Spinal cord (tissue), 10 donors: Measurements from ENCODE around the gene NME4. TPM values are rescaled to one million over a fixed set of nuclear protein-coding genes. Genes with fewer than 3 reads are reported as not detected.
"Not testable (repeated sequence)": the region's sequence is repeated elsewhere in the genome, so short reads cannot be mapped to it uniquely, and the experiment has no call there.

Experiments
- DNase-seq, 6 donors: peaks; one replicate each; pipeline versions ENCODE4 v3.0.0 to v3.0.0-alpha.2; 2013 to 2015; ENCODE audit warnings: low spot score in 6 of 6, low read depth in 4 of 6
- H3K27ac ChIP-seq: one replicate; pipeline ENCODE4 v1.5.1; 2013; ENCODE audit warnings: low read depth, low read length, control low read depth
- H3K27me3 ChIP-seq: one replicate; pipeline ENCODE4 v1.6.1; 2013; ENCODE audit warnings: low read length; ENCODE audit not compliant: control insufficient read depth, insufficient read depth
- H3K36me3 ChIP-seq: one replicate; pipeline ENCODE4 v1.6.1; 2013; ENCODE audit warnings: low read length; ENCODE audit not compliant: control insufficient read depth, insufficient read depth
- H3K4me1 ChIP-seq: one replicate; pipeline ENCODE4 v1.6.1; 2013; ENCODE audit warnings: low read length; ENCODE audit not compliant: control insufficient read depth, insufficient read depth
- H3K4me3 ChIP-seq: one replicate; pipeline ENCODE4 v1.5.1; 2013; ENCODE audit warnings: low read depth, low read length, control low read depth
- H3K9me3 ChIP-seq: one replicate; pipeline ENCODE4 v1.6.1; 2013; ENCODE audit warnings: low read length; ENCODE audit not compliant: control insufficient read depth, insufficient read depth
- WGBS: methylation state at CpG from one replicate; pipeline ENCODE4 v1.1.5; 2013; ENCODE audit warnings: missing lambda C conversion rate; ENCODE audit not compliant: insufficient coverage; 5-methylcytosine and 5-hydroxymethylcytosine counted together
- long read RNA-seq, 4 donors: transcript quantifications; one replicate each; lab custom pipeline, GENCODE V29; 2026
- polyA plus RNA-seq, 2 donors: library from polyadenylated mRNA; unstranded; fragments of 120-200 nt; gene quantifications; one replicate each; pipeline ENCODE4 v1.2.1, GENCODE V29; 2013; ENCODE audit not compliant: insufficient read length in 2 of 2
- total RNA-seq, 2 donors: library from RNA; depleted of rRNA in 1 of 2; stranded (reverse); fragments of 120-200 nt in 1 of 2; fragments of >200 nt in 1 of 2; gene quantifications; one replicate each; pipeline versions ENCODE4 v1.2.3 to v1.2.4, GENCODE V29; 2013 to 2014
- donor health status: healthy.

Gene NME4
- total RNA-seq, result 10 to 100 TPM; 14.3 to 88.8 TPM
- 100 to 1,000 TPM; 133 to 150 TPM for polyA plus RNA-seq
- long read RNA-seq, donor 1, transcript NME4-201 (5 exons, 995 nt), result major isoform, 20 of 56 reads
- long read RNA-seq, donor 1, partial matches to known transcripts, result 31 of 56 reads
- long read RNA-seq, donor 1, other reads (novel, unspliced or antisense), result 0 of 56 reads
- long read RNA-seq, donor 2, transcript NME4-201 (5 exons, 995 nt), result major isoform, 15 of 36 reads
- long read RNA-seq, donor 2, transcript NME4-210 (2 exons, 1,861 nt), result minor isoform, 5 of 36 reads
- long read RNA-seq, donor 2, partial matches to known transcripts, result 13 of 36 reads
- long read RNA-seq, donor 2, other reads (novel, unspliced or antisense), result 0 of 36 reads
- long read RNA-seq, donor 3, transcript NME4-210 (2 exons, 1,861 nt), result minor isoform, 5 of 36 reads
- long read RNA-seq, donor 3, transcript NME4-201 (5 exons, 995 nt), result major isoform, 27 of 36 reads
- long read RNA-seq, donor 3, partial matches to known transcripts, result 0 of 36 reads
- long read RNA-seq, donor 3, other reads (novel, unspliced or antisense), result 0 of 36 reads
- long read RNA-seq, donor 4, transcript NME4-201 (5 exons, 995 nt), result major isoform, 96 of 149 reads
- long read RNA-seq, donor 4, transcript NME4-210 (2 exons, 1,861 nt), result minor isoform, 8 of 149 reads
- long read RNA-seq, donor 4, transcript NME4-211 (6 exons, 1,193 nt), result minor isoform, 9 of 149 reads
- long read RNA-seq, donor 4, partial matches to known transcripts, result 20 of 149 reads
- long read RNA-seq, donor 4, other reads (novel, unspliced or antisense), result 9 of 149 reads

DNA sequence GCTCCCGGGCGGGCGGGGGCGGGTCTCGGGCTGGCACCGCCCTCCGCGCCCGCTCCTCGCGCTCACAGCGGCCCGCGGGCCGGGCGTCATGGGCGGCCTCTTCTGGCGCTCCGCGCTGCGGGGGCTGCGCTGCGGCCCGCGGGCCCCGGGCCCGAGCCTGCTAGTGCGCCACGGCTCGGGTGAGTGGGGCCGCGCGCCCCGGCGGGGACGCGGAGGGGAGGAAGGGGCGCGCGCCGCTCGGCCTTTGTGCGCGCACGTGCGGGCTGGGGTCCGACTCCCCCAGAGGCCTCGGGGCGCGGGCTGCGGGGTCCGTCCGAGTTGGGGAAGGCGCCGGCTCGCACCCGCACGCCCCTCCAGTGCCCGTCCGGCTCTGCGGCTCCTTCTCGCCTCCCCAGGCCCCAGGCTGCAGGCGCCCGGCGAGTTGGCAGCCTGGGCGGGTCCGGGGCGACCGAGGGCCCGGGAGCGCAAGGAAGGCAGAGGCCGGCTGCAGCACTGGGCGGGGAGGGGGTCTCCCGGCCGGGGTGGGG, at the start of gene NME4:
TSS of gene NME4 (plus strand) at position 65 of the 527 bp plus-strand sequence. CDS start at position 89, 24 bp downstream.
- Histone ChIP-seq H3K27ac (peak within 1 kb of the TSS; percentile 84), H3K4me3 (peak within 1 kb of the TSS; percentile 63), H3K4me1 (peaks cover 42% of the 10 kb centered on the region), H3K27me3 (no peaks in the 10 kb centered on the region), H3K9me3 (no peaks in the 10 kb centered on the region), H3K36me3 (peaks cover 32% of the 10 kb centered on the region)
- peak in 2 of 6 donors; percentile 72 to 81 for DNase-seq
- 1% methylated on average over 62 of the region's 75 CpGs for WGBS

- Histone ChIP-seq H3K4me3 (no peak overlapping the region), H3K4me1 (peaks cover 10% of the 10 kb centered on the region), H3K27me3 (no peaks in the 10 kb centered on the region), H3K9me3 (no peaks in the 10 kb centered on the region), H3K36me3 (peaks cover 70% of the 10 kb centered on the region), H3K27ac (no peak overlapping the region)
- no peak for DNase-seq
- WGBS, result 94% methylated on average over 5 of the region's 6 CpGs
Observed at GRCh38 chr16:347203-347602, 49.8 kb upstream of the NME4 start.

GRCh38 chr16:348495-348894, 48.5 kb upstream of the NME4 start:
- not testable (repeated sequence) for H3K4me3 ChIP-seq, H3K27ac ChIP-seq, DNase-seq, H3K27me3 ChIP-seq, H3K9me3 ChIP-seq
- Histone ChIP-seq H3K4me1 (peaks cover 15% of the 10 kb centered on the region), H3K36me3 (peaks cover 57% of the 10 kb centered on the region)
- 99% methylated on average over 7 of the region's 10 CpGs for WGBS

- DNase-seq, result no peak
- peaks cover 18% of the 10 kb centered on the region for H3K4me1 ChIP-seq
- no peak overlapping the region for H3K4me3 ChIP-seq
- H3K27ac ChIP-seq, result no peak overlapping the region
- no peaks in the 10 kb centered on the region for H3K9me3 ChIP-seq
- peaks cover 50% of the 10 kb centered on the region for H3K36me3 ChIP-seq
- 84% methylated on average over 4 of the region's 7 CpGs for WGBS
- no peaks in the 10 kb centered on the region for H3K27me3 ChIP-seq
Observed at GRCh38 chr16:349211-349610, 47.8 kb upstream of the NME4 start.

GRCh38 chr16:350203-350602, 46.8 kb upstream of the NME4 start:
- H3K9me3 ChIP-seq, result no peaks in the 10 kb centered on the region
- WGBS, result 87% methylated on average over 7 of the region's 8 CpGs

GRCh38 chr16:351804-352520, 45.0 kb upstream of the NME4 start:
- Histone ChIP-seq H3K27ac (no peak overlapping the region), H3K36me3 (peaks cover 31% of the 10 kb centered on the region), H3K9me3 (no peaks in the 10 kb centered on the region), H3K4me1 (peaks cover 18% of the 10 kb centered on the region), H3K4me3 (peak overlapping the region; percentile 49), H3K27me3 (no peaks in the 10 kb centered on the region)
- under 1% methylated on average over 95 of the region's 95 CpGs for WGBS
- peak in 2 of 6 donors; percentile 20 to 38 for DNase-seq

More at GRCh38 chr16:350203-350602, 46.8 kb upstream of the NME4 start:
- DNase-seq, result no peak
- Histone ChIP-seq H3K27ac (no peak overlapping the region), H3K4me1 (peaks cover 18% of the 10 kb centered on the region), H3K4me3 (no peak overlapping the region), H3K27me3 (no peaks in the 10 kb centered on the region), H3K36me3 (peaks cover 45% of the 10 kb centered on the region)

- H3K4me1 ChIP-seq, result peaks cover 18% of the 10 kb centered on the region
- WGBS, result 1% methylated on average over 99 of the region's 113 CpGs
- no peaks in the 10 kb centered on the region for H3K9me3 ChIP-seq
- DNase-seq, result peak; percentile 41 to 99 (median 87)
- H3K27me3 ChIP-seq, result no peaks in the 10 kb centered on the region
- no peak within 1 kb of the TSS for H3K27ac ChIP-seq
- peak within 1 kb of the TSS; percentile 49 for H3K4me3 ChIP-seq
- peaks cover 25% of the 10 kb centered on the region for H3K36me3 ChIP-seq
Observed at GRCh38 chr16:352547-353403, 44.2 kb upstream of the NME4 start, which contains the start of gene AXIN1. AXIN1 (minus strand) TSS chr16:352723; CDS start chr16:347025, 5,698 bp downstream.

GRCh38 chr16:353404-354290, 43.4 kb upstream of the NME4 start:
- peak overlapping the region; percentile 24 for H3K4me3 ChIP-seq
- peaks cover 20% of the 10 kb centered on the region for H3K36me3 ChIP-seq
- H3K4me1 ChIP-seq, result peaks cover 18% of the 10 kb centered on the region
- no peaks in the 10 kb centered on the region for H3K27me3 ChIP-seq
- no peak overlapping the region for H3K27ac ChIP-seq
- no peaks in the 10 kb centered on the region for H3K9me3 ChIP-seq
- WGBS, result 56% methylated on average over 24 of the region's 25 CpGs
- DNase-seq, result no peak
